CD4-positive, alpha-beta T cell treated with Interleukin-1 beta for 1 hour (primary cell): Measurements from ENCODE around the gene VGLL4.

Experiments
- DNase-seq, 2 donors: peaks; one replicate each; pipeline ENCODE4 v3.0.0-alpha.2; 2020 to 2022

Gene VGLL4

GRCh38 chr3:11563159-11563864 lies 80.4 kb downstream of the VGLL4 start:
- DNase-seq: no peak

DNA sequence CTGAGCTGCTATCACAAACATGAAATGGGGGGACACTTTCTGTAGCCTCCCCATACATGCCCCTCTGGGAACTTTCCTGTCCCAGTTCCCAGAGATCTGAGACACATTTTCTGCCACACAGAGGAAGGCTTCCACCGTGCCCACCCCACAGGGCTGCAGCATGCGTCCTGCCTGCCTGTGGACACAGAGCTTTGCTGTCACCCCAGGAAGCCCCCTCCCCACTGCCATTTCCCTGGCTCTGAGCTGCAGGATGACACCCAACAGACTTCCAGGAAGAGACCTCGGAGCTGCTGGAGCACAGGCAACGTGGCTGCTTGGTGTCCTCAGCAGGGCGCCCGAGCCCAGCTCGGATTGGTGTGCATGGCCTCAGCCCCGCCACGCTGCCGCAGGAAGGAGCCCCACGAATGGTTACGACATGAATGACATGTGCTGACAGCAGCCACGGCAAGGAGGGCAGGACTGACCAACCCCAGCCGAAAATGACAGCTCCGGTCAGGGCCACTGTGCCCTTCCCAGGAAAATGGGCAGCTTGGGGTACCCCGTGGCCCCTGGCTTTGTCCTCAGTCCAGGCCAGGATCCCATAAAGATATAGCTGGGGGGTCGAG lies 81.3 kb downstream of the VGLL4 start:
- DNase-seq: no peak

DNA sequence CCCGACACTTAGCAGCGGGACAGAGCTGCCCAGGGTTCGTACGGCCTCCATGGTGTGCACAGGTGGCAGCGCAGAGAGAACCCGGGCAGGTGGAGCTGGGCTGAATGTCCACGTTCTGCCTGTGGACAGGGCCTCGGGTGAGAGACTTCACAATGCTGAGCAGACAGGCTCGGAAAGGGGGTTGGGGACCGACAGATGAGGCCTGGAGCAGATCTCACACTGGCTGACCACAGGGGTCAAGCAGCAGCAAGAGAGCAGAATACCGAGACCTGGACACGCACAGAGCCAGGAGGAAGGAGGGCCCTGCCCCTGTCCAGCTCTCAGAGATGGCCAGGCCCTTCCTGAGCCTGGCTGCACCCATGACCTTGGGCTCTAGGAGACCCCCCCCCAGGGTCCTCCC lies 83.0 kb downstream of the VGLL4 start:
- DNase-seq: no peak

GRCh38 chr3:11559816-11560633 lies 83.7 kb downstream of the VGLL4 start:
- DNase-seq: no peak

GRCh38 chr3:11558918-11559815 lies 84.5 kb downstream of the VGLL4 start:
- DNase-seq: no peak

- no peak for DNase-seq
These were observed 85.3 kb downstream of the VGLL4 start for GRCh38 chr3:11558411-11558903.

DNA sequence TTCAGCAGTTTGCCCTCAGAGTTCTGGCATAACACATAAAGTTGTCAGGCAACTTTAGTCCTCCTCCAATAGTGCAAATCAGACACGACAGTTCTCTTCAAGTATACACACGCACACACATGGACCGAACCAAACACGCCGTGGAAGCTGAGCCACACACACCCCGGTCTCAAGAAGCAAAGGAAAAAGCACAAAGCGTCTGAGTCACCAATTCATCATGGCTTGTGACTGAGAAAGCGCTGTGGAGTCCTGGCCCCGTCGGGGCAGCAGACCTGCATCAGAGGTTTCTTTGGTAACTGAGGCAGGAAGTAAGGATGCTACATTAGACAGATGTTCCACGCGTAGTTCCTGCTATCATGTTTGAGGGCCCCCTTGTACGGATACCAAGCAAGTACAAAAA lies 85.7 kb downstream of the VGLL4 start:
- DNase-seq: no peak

DNA sequence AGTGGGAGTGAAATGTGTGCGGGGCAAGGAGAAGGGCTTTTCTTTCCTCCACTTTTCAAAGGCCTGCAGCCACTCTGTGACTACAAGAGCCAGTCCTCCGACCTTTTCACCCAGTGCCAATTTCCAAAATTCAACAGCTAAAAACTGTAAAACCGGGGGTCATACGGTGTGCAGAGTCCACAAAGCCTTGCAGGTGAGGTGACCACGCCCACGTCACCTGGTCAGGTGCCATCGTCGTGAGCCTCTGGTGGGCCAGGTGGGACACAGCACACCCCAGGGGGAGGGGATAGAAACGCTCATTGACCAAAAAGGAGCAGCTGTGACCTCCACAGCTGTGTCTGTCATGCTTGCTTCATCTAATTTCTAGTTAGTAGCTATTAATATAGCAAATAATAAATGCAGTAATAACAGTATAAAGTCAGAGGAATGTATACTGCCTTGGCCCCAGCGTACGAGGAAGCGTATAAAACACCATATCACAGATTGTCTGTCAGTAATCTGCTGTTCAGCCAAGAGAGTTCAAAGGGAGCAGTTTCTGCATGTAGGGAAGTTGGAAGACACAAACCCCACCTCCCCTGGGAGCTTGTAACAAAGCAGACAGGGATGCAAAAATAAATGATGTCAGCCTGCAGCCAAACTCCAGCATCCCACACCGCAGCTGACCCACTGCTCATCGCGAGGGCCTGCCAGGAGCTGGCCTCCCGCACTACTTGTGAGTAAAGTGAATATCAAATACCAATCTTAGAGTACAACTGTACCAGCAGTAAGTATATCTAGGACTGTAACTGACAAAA lies 86.7 kb downstream of the VGLL4 start:
- DNase-seq: no peak

DNA sequence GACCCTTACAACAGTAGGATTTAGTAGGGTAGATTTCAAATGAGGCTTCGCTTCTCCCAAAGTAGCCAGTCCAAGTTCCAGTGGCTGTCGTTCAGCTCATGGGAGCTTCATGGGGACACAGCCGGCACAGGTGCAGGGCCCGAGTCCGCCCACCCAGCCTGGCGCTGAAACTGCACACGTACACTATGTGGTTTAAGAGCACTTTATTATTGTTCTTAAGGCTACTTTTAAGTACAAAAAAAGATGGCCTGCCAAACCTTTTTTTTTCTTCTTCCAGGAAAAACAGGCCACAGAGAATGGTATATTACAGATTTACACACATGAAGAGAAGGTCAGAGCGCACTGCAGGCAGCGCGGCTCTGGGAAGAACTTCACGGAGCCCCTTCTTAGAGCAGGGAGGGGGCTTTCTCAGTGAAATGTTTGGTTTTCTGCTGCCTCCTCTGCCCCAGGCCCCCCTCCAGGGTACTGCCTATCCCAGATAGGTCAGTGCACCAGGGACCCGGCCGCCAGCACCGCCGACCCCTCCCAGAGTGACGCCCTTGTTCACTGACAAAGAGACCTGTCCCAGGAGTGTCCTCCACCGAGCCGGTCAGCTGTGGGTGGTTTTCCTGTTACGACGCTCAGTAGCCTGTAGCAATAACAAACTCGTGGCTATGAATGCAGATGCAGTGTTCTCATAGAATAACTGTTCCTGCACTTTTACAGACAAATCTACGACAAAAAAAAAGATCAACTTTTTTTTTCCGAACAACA lies 87.7 kb downstream of the VGLL4 start:
- DNase-seq: no peak

DNA sequence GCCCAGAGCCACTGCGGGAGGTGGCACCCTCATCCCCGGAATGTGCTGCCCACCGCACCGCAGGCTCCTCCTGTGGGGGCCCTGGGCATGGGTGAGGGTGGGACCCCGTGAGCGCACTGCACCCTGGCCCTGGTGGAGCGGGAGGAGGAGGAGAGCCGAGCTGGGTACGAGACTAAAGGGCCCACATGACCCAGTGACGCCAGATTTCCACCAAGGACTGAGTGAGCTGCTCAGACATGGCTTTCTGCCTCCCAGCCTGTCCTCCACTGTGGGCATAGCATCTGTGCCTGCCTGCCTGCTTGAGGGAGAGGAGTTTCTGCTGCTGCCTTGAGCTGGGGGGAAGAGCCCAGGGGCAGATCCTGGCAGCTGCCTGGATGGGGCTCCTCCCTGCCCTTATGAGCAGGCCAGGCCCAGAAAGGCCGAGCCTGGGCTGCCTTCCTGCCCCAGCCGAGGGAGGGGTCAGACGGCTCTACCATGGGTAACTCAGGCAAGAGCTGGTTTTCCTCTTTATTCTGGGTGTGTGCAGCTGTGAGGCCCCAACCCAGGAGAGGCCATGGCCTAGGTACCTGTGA lies 88.4 kb downstream of the VGLL4 start:
- DNase-seq: no peak

GRCh38 chr3:11554666-11555065 lies 89.0 kb downstream of the VGLL4 start:
- DNase-seq: no peak

DNA sequence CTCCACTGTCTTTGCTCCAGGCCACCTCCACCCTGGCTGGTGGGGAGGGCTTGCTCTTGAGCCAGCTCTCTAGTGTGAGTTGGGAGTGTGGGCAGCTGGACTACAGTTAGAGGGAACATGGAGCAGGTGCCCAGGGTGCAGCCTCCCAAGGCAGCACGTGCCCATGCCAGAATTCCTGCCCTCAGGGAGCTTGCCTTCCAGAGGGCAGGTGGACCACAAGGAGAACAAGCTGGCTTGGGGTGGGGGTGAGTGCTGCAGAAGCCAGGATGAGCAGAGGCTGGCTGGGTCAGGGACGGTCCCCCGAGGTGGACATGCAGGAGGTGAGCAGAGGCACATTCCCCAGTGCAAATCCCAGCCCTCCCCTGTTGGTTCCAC lies 89.5 kb downstream of the VGLL4 start:
- no peak for DNase-seq

GRCh38 chr3:11553436-11554235 lies 90.1 kb downstream of the VGLL4 start:
- no peak for DNase-seq

GRCh38 chr3:11552289-11553264 lies 91.1 kb downstream of the VGLL4 start:
- no peak for DNase-seq

GRCh38 chr3:11551036-11551435 lies 92.7 kb downstream of the VGLL4 start:
- no peak for DNase-seq

- DNase-seq: no peak
These were observed 94.1 kb downstream of the VGLL4 start for GRCh38 chr3:11549580-11550140.

GRCh38 chr3:11548721-11549131 lies 95.0 kb downstream of the VGLL4 start:
- DNase-seq: no peak

DNA sequence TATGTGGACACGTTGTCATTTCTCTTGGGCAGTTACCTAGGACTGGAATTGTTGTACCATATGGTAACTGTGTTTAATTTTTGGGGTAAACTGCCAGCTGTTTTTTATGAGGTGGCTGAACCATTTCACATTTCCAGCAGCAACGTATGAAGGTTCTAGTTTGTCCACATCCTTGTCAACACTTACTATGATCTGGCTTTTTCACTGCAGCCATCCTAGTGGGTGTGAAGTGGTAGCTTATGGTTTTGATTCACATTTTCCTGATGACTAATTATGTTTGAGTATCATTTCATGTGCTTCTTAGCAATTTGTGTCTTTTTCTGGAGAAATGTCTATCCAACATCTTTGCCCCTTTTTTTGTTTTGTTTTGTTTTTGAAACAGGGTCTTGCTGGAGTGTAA lies 96.2 kb downstream of the VGLL4 start:
- no peak for DNase-seq
